ENCODE results near the gene SAXO2.
"Not testable (repeated sequence)": the region's sequence is repeated elsewhere in the genome, so short reads cannot be mapped to it uniquely, and the experiment has no call there.

DNA sequence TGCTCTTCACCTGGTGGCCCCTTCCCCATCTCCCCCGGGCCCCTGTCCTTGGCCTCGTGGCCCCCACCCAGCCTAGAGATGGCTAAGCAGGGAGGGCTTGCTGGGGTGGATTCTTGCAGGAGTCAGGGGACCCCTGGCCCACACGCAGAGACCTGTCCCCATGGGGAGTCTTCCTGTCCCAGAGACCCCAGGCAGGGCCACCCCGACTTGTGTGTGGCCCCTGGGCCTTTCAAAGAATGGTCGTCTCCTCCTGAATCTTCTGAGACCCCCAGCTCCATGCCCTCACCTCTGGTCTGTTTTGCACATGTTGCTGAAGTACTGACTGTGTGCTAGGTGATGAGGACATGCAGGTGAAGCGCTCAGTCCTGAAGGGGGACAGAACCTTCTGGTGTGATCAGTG lies 58.2 kb downstream of the SAXO2 start:
- not testable (repeated sequence) for TF ChIP-seq CTCF (IDR thresholded peaks at IDR 0.05; ENCODE audit: borderline replicate concordance, extremely low read depth, low read length, poor library complexity, severe bottlenecking); EZH2 (IDR thresholded peaks at IDR 0.05; ENCODE audit: borderline replicate concordance, low read depth, low read length, severe bottlenecking)
